ENCODE results near the gene RAB11FIP5. TPM values are rescaled to one million over a fixed set of nuclear protein-coding genes. Genes with fewer than 3 reads are reported as not detected.

The RAB11FIP5 gene
- total and polyA plus RNA-seq, 2 experiments from 2014 or later: 4.4 to 16.6 TPM

- no peak for TF ChIP-seq ZNF462 (CRISPR knock-in tag; IDR thresholded peaks at IDR 0.05)
- no peak for TF ChIP-seq NANOG (IDR thresholded peaks at IDR 0.05; ENCODE audit: borderline replicate concordance)
- TF ChIP-seq ETS1 (IDR thresholded peaks at IDR 0.05): no peak
- no peak for TF ChIP-seq CTCF (conservative IDR thresholded peaks at IDR 0.05; ENCODE audit: low read depth in 2 of 2)
- TF ChIP-seq CREB1 (CRISPR knock-in tag; IDR thresholded peaks at IDR 0.05; ENCODE audit: low read depth): no peak
Measured at GRCh38 chr2:73034661-73035375, 77.9 kb downstream of the RAB11FIP5 start (continued).
